Sigmoid colon (tissue), 7 donors: ENCODE results near the gene CNRIP1. TPM values are rescaled to one million over a fixed set of nuclear protein-coding genes. Genes with fewer than 3 reads are reported as not detected.
A peak's percentile ranks its signal among the peaks of the same experiment; 100 is the strongest.

Source experiments
- DNase-seq: peaks from one replicate; pipeline ENCODE4 v3.0.0-alpha.2; 2019
- H3K27ac ChIP-seq, 4 donors: fragments of 200-600 bp; sonication (generic); one replicate each; pipeline ENCODE4 v1.5.1; 2016 to 2019; ENCODE audit warnings: mild to moderate bottlenecking in 1 of 4
- H3K27me3 ChIP-seq, 3 donors: fragments of 200-600 bp; sonication (generic); one replicate each; pipeline ENCODE4 v1.5.1; 2019; ENCODE audit warnings: mild to moderate bottlenecking in 1 of 3
- H3K36me3 ChIP-seq, 4 donors: fragments of 200-600 bp; sonication (generic); one replicate each; pipeline ENCODE4 v1.5.1; 2016 to 2019
- H3K4me1 ChIP-seq, 4 donors: fragments of 200-600 bp; sonication (generic); one replicate each; pipeline ENCODE4 v1.5.1; 2017 to 2019
- H3K4me3 ChIP-seq, 4 donors: fragments of 200-600 bp; sonication (generic); one replicate each; pipeline ENCODE4 v1.5.1; 2017 to 2019; ENCODE audit warnings: mild to moderate bottlenecking in 2 of 4, moderate library complexity in 1 of 4
- H3K9me3 ChIP-seq, 4 donors: fragments of 200-600 bp in 3 of 4; sonication (generic) in 3 of 4; one replicate each; pipeline versions ENCODE4 v1.5.1 to v1.6.1; 2013 to 2019
- CTCF ChIP-seq, 4 experiments: fragments of 450-650 bp in 3 of 4; fragments of 200-600 bp in 1 of 4; IDR thresholded peaks; one replicate each; pipeline ENCODE4 v1.5.1; 2016 to 2019; ENCODE audit warnings: antibody characterized with exemption in 4 of 4, mild to moderate bottlenecking in 3 of 4, moderate library complexity in 2 of 4
- EP300 ChIP-seq, 4 donors: sonication (generic); formaldehyde crosslinking; IDR thresholded peaks; one replicate each; pipeline ENCODE4 v1.6.1; 2017; ENCODE audit warnings: antibody characterized with exemption in 4 of 4
- POLR2A ChIP-seq, 2 donors: fragments of 450-650 bp; IDR thresholded peaks; one replicate each; pipeline ENCODE4 v1.6.1; 2016; ENCODE audit warnings: antibody characterized with exemption in 2 of 2, mild to moderate bottlenecking in 2 of 2, moderate library complexity in 2 of 2
- POLR2AphosphoS5 ChIP-seq, 4 donors: sonication (generic); formaldehyde crosslinking; IDR thresholded peaks; one replicate each; pipeline ENCODE4 v1.6.1; 2017; ENCODE audit warnings: antibody characterized with exemption in 4 of 4
- WGBS, 2 donors: extraction: QIAGEN DNeasy Blood & Tissue Kit; methylation state at CpG; one replicate each; pipeline ENCODE4 v1.1.7; 2013; 5-methylcytosine and 5-hydroxymethylcytosine counted together
- intact Hi-C: fragments of 100-400 bp; cut with DNase I; formaldehyde crosslinking; loops from one replicate; pipeline ENCODE4 v1.15.1; 2023
- polyA plus RNA-seq, 3 donors: library from polyadenylated mRNA; stranded (reverse); fragments of 200-250 nt; gene quantifications; one replicate each; pipeline ENCODE4 v1.2.3, GENCODE V29; 2013
- total RNA-seq, 4 donors: library from RNA; depleted of rRNA; stranded (reverse); fragments of >200 nt; gene quantifications; one replicate each; pipeline ENCODE4 v1.1.0, GENCODE V29; 2016
- donor health status: healthy with polysubstance abuse.
- donor health status: Bipolar disorder and iron deficiency.
- donor health status: healthy.

Gene CNRIP1
- 10 to 100 TPM; 22.5 to 38.2 (median 32.6) TPM for total RNA-seq
- 10 to 100 TPM in 2 of 3 donors, 1 to 10 TPM in 1; 6.2 to 16.2 (median 10.0) TPM for polyA plus RNA-seq

GRCh38 chr2:68319398-68320117 is at the start of gene CNRIP1:
Gene CNRIP1 (minus strand): TSS chr2:68319949. CDS start chr2:68319400, 549 bp downstream.
- intact Hi-C loops, result loop anchor here (5.0 kb wide), 1 partner anchor 67 kb away; the partner anchor contains the start of gene PPP3R1
- Histone ChIP-seq H3K9me3 (no peaks in the 10 kb centered on the region), H3K36me3 (peaks cover 0 to 20% (median 0%) of the 10 kb centered on the region in 4 donors), H3K27me3 (no peaks in the 10 kb centered on the region), H3K27ac (peak within 1 kb of the TSS; percentile 81 to 92 (median 86)), H3K4me1 (peaks cover 0 to 20% (median 9%) of the 10 kb centered on the region in 4 donors), H3K4me3 (peak within 1 kb of the TSS; percentile 66 to 87 (median 80))
- peak; percentile 71 to 87 (median 76) for TF ChIP-seq POLR2AphosphoS5 (IDR thresholded peaks at IDR 0.05)
- peak; percentile 43 to 52 for TF ChIP-seq POLR2A (IDR thresholded peaks at IDR 0.05)
- TF ChIP-seq CTCF (IDR thresholded peaks at IDR 0.05), result no peak
- TF ChIP-seq EP300 (IDR thresholded peaks at IDR 0.05), result no peak
- 1 to 8% methylated on average over 64 of the region's 64 CpGs for WGBS, 2 donors
- DNase-seq, result peak; percentile 91

- no peak for TF ChIP-seq EP300 (IDR thresholded peaks at IDR 0.05)
- TF ChIP-seq CTCF (IDR thresholded peaks at IDR 0.05), result no peak
- TF ChIP-seq POLR2AphosphoS5 (IDR thresholded peaks at IDR 0.05), result no peak
- TF ChIP-seq POLR2A (IDR thresholded peaks at IDR 0.05), result no peak
- Histone ChIP-seq H3K36me3 (no peaks in the 10 kb centered on the region), H3K27ac (no peak overlapping the region), H3K4me1 (peaks cover 0 to 16% (median 6%) of the 10 kb centered on the region in 4 donors), H3K4me3 (no peak overlapping the region), H3K27me3 (no peaks in the 10 kb centered on the region), H3K9me3 (no peaks in the 10 kb centered on the region)
- 87 to 89% methylated on average over 10 of the region's 10 CpGs for WGBS, 2 donors
- DNase-seq, result no peak
- intact Hi-C loops, result no loop called here
These were observed 49.6 kb upstream of the CNRIP1 start for GRCh38 chr2:68369337-68369734.

- WGBS, 2 donors, result 71 to 72% methylated on average over 6 of the region's 6 CpGs
- Histone ChIP-seq H3K27ac (peak overlapping the region in 2 of 4 donors; percentile 39 to 41), H3K27me3 (no peaks in the 10 kb centered on the region), H3K4me1 (peaks cover 0 to 16% (median 6%) of the 10 kb centered on the region in 4 donors), H3K36me3 (no peaks in the 10 kb centered on the region), H3K4me3 (no peak overlapping the region), H3K9me3 (no peaks in the 10 kb centered on the region)
- TF ChIP-seq POLR2AphosphoS5 (IDR thresholded peaks at IDR 0.05), result no peak
- TF ChIP-seq POLR2A (IDR thresholded peaks at IDR 0.05), result no peak
- TF ChIP-seq EP300 (IDR thresholded peaks at IDR 0.05), result no peak
- no peak for TF ChIP-seq CTCF (IDR thresholded peaks at IDR 0.05)
- intact Hi-C loops, result no loop called here
- no peak for DNase-seq
These were observed 49.0 kb upstream of the CNRIP1 start for GRCh38 chr2:68368654-68369336.

GRCh38 chr2:68367953-68368653 is 48.4 kb upstream of the CNRIP1 start:
- Histone ChIP-seq H3K9me3 (no peaks in the 10 kb centered on the region), H3K4me3 (peak overlapping the region in 1 of 4 donors; percentile 36), H3K27ac (peak overlapping the region in 3 of 4 donors; percentile 39 to 44 (median 41)), H3K4me1 (peaks cover 0 to 16% (median 6%) of the 10 kb centered on the region in 4 donors), H3K27me3 (no peaks in the 10 kb centered on the region), H3K36me3 (no peaks in the 10 kb centered on the region)
- intact Hi-C loops, result no loop called here
- 53 to 58% methylated on average over 5 of the region's 5 CpGs for WGBS, 2 donors
- no peak for DNase-seq
- TF ChIP-seq CTCF (IDR thresholded peaks at IDR 0.05) (no peak), POLR2AphosphoS5 (IDR thresholded peaks at IDR 0.05) (peak in 1 of 4 donors; percentile 46)
